Endodermal cell (in vitro differentiated cells): ENCODE results near the gene GPR37. TPM values are rescaled to one million over a fixed set of nuclear protein-coding genes. Genes with fewer than 3 reads are reported as not detected.

ENCODE experiments used
- DNase-seq: peaks from one replicate; pipeline ENCODE4 v3.0.0-alpha.2; 2017
- H3K27ac ChIP-seq: 2 replicates; pipeline ENCODE4 v1.5.1; 2013; ENCODE audit warnings: mild to moderate bottlenecking, low read depth, low read length, moderate library complexity
- H3K27me3 ChIP-seq: 2 replicates; pipeline ENCODE4 v1.6.1; 2013; ENCODE audit warnings: mild to moderate bottlenecking, low read length, moderate library complexity; ENCODE audit not compliant: insufficient read depth, control insufficient read depth, poor library complexity, severe bottlenecking
- H3K36me3 ChIP-seq: 2 replicates; pipeline ENCODE4 v1.7.0; 2013; ENCODE audit warnings: mild to moderate bottlenecking, low read length, moderate library complexity; ENCODE audit not compliant: control insufficient read depth, insufficient read depth
- H3K4me1 ChIP-seq: one replicate; pipeline ENCODE4 v1.7.0; 2013; ENCODE audit warnings: low read length; ENCODE audit not compliant: control insufficient read depth, insufficient read depth
- H3K4me3 ChIP-seq: 2 replicates; pipeline ENCODE4 v1.5.1; 2013; ENCODE audit warnings: mild to moderate bottlenecking, low read length, moderate library complexity
- H3K9ac ChIP-seq: 2 replicates; pipeline ENCODE4 v1.6.1; 2013; ENCODE audit warnings: mild to moderate bottlenecking, low read length, moderate library complexity; ENCODE audit not compliant: poor library complexity, severe bottlenecking; ENCODE audit errors: extremely low read depth
- H3K9me3 ChIP-seq: 2 replicates; pipeline ENCODE4 v1.6.1; 2013; ENCODE audit warnings: mild to moderate bottlenecking, low read length, moderate library complexity; ENCODE audit not compliant: control insufficient read depth
- H3K27ac Mint-ChIP-seq: 2 replicates; pipeline ENCODE4 v1.8.0; 2020; ENCODE audit warnings: mixed read lengths
- H3K27me3 Mint-ChIP-seq: 2 replicates; pipeline ENCODE4 v1.8.0; 2021; ENCODE audit warnings: mild to moderate bottlenecking, mixed read lengths; ENCODE audit not compliant: insufficient read depth
- H3K36me3 Mint-ChIP-seq: 2 replicates; pipeline ENCODE4 v1.8.0; 2020; ENCODE audit warnings: low read depth, mixed read lengths
- H3K4me1 Mint-ChIP-seq: 2 replicates; pipeline ENCODE4 v1.8.0; 2020; ENCODE audit warnings: mixed read lengths
- H3K4me3 Mint-ChIP-seq: 2 replicates; pipeline ENCODE4 v1.8.0; 2020; ENCODE audit warnings: mild to moderate bottlenecking, moderate library complexity, mixed read lengths
- H3K9me3 Mint-ChIP-seq: 2 replicates; pipeline ENCODE4 v1.8.0; 2020; ENCODE audit warnings: mild to moderate bottlenecking, mixed read lengths
- WGBS, 2 experiments: methylation state at CpG; one replicate each; pipeline versions ENCODE4 v1.1.5 to v1.1.7; 2013; ENCODE audit warnings: missing lambda C conversion rate in 2 of 2, mixed read lengths in 1 of 2; ENCODE audit not compliant: insufficient coverage in 1 of 2, insufficient read length in 1 of 2; 5-methylcytosine and 5-hydroxymethylcytosine counted together
- total RNA-seq, 2 donors: library from RNA; stranded (reverse); fragmentation: NEBNext Ultra II Directional in 1 of 2; extraction: Animal tissue kit (Norgen Biotek cat#: 25700) in 1 of 2; gene quantifications; 2 replicates in 1 of 2; 3 replicates in 1 of 2; pipeline ENCODE4 v1.2.1, GENCODE V29; 2021
- TF ChIP-seq, protein P1 (sequence below): fragments of 200-600 bp; sonication (generic); conservative IDR thresholded peaks from 2 replicates; pipeline ENCODE4 v1.5.0; 2021; ENCODE audit warnings: antibody characterized with exemption, mild to moderate bottlenecking

Gene GPR37
- total RNA-seq, 2 donors from 2014 or later, result 31.6 to 33.1 TPM

DNA sequence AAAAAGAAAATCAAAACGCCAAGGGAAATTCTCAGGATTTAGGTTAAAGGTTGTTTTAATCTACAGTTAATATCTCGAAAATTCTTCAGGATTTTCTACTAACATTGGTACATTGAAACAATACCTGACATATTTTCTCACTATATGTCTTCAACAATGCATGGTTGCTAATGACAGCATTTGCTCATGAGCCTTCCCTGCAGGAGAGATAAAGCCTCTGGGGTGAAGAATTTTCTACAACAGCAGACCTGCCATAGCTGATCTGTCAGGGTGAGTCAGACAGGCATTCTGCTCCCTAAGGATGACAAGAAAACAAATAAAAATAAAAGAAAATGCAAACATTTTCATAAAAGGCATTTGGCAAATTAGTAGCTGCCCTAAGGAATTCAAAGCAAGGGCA, 11.7 kb upstream of the GPR37 start:
- Mint-ChIP-seq H3K4me3 (no peak overlapping the region), H3K4me1 (peaks cover 11% of the 10 kb centered on the region), H3K36me3 (no peaks in the 10 kb centered on the region), H3K27me3 (no peaks in the 10 kb centered on the region), H3K27ac (no peak overlapping the region), H3K9me3 (no peaks in the 10 kb centered on the region)
- Histone ChIP-seq H3K9ac (no peak overlapping the region), H3K27me3 (no peaks in the 10 kb centered on the region), H3K36me3 (no peaks in the 10 kb centered on the region), H3K9me3 (no peaks in the 10 kb centered on the region), H3K4me3 (no peak overlapping the region), H3K27ac (no peak overlapping the region), H3K4me1 (no peaks in the 10 kb centered on the region)
- TF ChIP-seq, protein P1, sequence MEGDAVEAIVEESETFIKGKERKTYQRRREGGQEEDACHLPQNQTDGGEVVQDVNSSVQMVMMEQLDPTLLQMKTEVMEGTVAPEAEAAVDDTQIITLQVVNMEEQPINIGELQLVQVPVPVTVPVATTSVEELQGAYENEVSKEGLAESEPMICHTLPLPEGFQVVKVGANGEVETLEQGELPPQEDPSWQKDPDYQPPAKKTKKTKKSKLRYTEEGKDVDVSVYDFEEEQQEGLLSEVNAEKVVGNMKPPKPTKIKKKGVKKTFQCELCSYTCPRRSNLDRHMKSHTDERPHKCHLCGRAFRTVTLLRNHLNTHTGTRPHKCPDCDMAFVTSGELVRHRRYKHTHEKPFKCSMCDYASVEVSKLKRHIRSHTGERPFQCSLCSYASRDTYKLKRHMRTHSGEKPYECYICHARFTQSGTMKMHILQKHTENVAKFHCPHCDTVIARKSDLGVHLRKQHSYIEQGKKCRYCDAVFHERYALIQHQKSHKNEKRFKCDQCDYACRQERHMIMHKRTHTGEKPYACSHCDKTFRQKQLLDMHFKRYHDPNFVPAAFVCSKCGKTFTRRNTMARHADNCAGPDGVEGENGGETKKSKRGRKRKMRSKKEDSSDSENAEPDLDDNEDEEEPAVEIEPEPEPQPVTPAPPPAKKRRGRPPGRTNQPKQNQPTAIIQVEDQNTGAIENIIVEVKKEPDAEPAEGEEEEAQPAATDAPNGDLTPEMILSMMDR, result no peak
- DNase-seq, result no peak
- WGBS, 2 experiments, result 40 to 81% methylated on average over 1 to 2 of the region's 2 CpGs

GRCh38 chr7:124776153-124776552, 10.6 kb upstream of the GPR37 start:
- no peaks in the 10 kb centered on the region for H3K27me3 Mint-ChIP-seq
- TF ChIP-seq, protein P1, result no peak
- no peak for DNase-seq
- no peaks in the 10 kb centered on the region for H3K9me3 ChIP-seq
- H3K9me3 Mint-ChIP-seq, result no peaks in the 10 kb centered on the region
- no peaks in the 10 kb centered on the region for H3K4me1 ChIP-seq
- H3K27me3 ChIP-seq, result no peaks in the 10 kb centered on the region
- no peak overlapping the region for H3K4me3 Mint-ChIP-seq
- H3K4me1 Mint-ChIP-seq, result peaks cover 14% of the 10 kb centered on the region
- no peak overlapping the region for H3K27ac Mint-ChIP-seq
- H3K36me3 ChIP-seq, result no peaks in the 10 kb centered on the region
- H3K4me3 ChIP-seq, result no peak overlapping the region
- H3K9ac ChIP-seq, result no peak overlapping the region
- no peaks in the 10 kb centered on the region for H3K36me3 Mint-ChIP-seq
- H3K27ac ChIP-seq, result no peak overlapping the region
- 85 to 89% methylated on average over 2 of the region's 2 CpGs for WGBS, 2 experiments

- Mint-ChIP-seq H3K27ac (no peak overlapping the region), H3K9me3 (no peaks in the 10 kb centered on the region), H3K36me3 (no peaks in the 10 kb centered on the region), H3K27me3 (no peaks in the 10 kb centered on the region), H3K4me3 (no peak overlapping the region), H3K4me1 (peaks cover 14% of the 10 kb centered on the region)
- TF ChIP-seq, protein P1, result no peak
- H3K27ac ChIP-seq, result no peak overlapping the region
- H3K4me3 ChIP-seq, result no peak overlapping the region
- no peaks in the 10 kb centered on the region for H3K27me3 ChIP-seq
- no peaks in the 10 kb centered on the region for H3K36me3 ChIP-seq
- no peak for DNase-seq
- no peaks in the 10 kb centered on the region for H3K9me3 ChIP-seq
- H3K9ac ChIP-seq, result no peak overlapping the region
- no peaks in the 10 kb centered on the region for H3K4me1 ChIP-seq
Measured at GRCh38 chr7:124775422-124775821, 9.8 kb upstream of the GPR37 start.
